SW480 (cell line): ENCODE measurements around the gene VOPP1.
A peak's percentile ranks its signal among the peaks of the same experiment; 100 is the strongest.

Experiments
- DNase-seq: peaks from one replicate; pipeline ENCODE4 v3.0.0-alpha.2; 2016; ENCODE audit warnings: low spot score

Gene VOPP1

DNA sequence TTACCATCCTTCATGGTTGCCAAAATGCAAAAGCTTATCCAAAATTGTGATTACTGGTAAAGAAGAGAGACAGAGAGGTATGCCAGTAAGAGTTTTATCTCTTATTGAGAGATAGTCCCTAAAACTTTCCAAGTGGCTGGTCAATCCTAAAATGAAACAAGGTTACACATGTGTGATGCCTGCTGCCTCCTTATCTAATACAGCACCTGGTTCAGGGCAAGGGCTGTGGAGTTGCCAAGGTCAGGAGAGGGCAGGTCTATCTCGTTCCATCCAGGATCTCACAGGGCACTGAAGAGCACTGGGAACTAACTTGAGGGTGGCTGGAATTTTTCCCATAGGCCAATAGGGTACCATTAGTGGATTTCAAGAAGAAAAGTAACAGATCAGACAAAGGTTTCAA, 18.3 kb downstream of the VOPP1 start:
- DNase-seq: no peak

DNA sequence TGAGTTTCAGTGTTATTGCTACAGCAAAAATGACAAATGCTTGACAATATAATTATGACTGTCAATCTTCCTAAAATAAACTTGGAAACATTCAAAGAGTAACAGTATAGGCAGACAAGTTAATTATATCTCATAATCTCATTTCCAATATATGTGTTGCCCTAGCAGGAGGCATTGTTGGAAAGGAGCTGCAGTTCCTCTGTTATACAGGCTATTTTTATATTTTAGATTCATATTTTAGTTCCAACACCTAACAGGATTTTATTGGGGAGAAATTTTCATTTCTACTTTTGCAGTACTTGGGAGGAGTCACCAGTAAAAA, 19.3 kb downstream of the VOPP1 start:
- DNase-seq: no peak

DNA sequence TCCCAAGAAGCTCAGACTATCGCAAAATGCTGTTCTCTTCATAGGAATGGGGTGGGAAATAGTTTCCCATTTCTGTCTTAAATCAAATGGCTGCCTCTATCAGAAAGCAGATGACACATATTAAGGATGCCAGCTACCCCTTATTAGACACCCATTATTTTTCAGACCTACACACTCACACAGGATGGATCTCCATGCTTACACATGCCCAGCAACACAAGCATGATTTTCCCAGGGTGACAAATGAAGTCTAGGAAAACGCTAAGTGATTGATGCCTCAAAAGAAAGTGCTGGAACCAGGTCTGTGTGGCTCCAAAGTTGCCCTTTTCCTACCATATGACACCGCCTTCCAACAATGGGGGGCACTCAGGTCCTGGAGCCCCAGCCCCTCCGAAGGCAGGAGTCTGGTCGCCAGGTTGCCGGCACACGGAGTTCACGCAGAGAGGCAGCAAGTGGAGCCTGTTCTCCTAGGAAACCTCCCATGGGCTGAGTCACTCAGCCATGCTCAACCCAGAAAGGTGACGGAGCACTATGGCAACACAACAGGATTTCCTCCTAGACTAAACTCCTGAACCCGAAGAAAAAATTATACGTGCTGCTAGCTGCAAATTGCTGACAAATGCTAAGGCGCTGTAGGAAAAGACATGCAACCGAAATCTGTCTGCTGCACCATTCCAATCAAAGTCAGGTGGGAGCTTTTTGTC, 19.8 kb downstream of the VOPP1 start:
- peak; percentile 84 for DNase-seq

DNA sequence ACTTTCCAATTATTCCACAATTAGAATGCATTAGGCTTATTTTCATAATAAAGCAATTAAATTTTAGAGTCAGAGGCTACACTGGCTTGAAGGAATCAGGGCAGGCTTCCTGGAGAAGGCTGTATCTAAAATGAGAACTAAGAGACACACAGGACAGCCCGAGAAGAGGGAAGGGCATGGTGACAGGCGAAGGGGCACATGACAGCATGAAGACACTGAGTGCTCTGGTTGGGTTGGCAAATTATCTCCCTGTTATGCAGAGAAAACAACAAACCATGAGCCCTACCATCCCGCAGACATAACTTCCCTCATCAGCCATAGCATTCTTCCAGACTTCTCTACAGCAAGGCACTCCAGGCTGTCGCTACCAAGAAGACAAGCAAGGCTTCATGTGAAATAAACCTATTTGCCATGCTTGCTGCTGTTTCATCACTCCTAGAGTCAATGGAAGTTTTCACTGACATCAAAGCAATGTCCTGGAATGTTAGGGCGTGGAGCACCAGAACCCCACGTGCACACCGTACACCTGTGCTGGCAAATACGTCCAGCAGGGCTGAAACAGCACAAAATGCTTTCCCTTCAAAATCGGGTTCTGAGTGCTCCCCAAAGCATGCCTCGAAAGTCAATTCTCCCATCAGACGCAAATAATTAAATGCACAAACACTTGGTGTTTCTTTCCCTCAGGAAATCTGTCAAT, 21.3 kb downstream of the VOPP1 start:
- DNase-seq: peak; percentile 98

DNA sequence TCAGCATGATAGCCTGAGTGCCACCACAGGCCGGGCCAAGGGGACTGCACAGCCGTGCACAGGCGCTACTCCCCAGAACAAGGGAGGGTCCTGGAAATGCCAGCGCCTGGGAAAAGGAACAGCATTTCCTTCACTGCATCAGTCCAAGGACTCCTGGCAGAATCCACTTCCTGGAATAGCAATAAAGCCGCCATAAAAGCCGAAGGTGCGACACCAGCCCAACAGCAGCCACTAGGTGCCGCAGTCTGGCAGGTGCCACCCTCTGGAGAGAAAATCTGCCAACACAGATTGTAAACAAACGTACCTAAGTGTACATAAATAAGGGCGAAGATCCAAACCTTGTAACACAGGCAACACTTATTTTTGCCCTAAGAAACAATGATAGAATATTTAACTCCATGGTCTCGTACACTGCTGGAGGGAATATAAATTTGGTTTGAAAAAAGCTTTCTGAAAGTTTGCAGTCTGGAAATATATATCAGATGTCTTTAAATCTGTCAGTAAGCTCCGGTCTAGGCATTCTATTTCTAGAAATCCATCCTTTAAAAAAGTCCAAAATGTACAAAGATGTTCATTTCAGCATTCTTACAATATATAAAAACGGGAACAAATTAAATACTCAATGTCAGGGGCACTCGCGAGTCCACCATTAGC, 22.2 kb downstream of the VOPP1 start:
- peak; percentile 88 for DNase-seq

DNA sequence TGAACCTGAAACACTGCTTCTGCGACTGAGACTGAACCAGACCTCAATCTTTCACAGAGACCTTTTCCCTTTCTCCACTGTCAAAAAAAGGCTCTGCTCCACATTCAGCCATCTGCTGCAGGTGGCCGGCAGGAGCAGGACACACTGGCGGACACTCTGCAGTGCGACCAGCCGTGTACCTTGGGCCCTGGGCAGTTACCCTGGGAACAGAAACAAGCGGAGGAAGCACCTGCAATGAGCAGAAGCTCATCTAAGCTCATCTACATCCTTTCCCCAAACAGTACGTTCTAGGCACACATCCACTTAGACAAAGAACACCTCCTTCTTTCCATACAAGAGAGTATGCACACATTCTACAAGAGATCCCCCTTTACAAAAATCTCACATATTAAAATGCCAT, 22.8 kb downstream of the VOPP1 start:
- DNase-seq: no peak

DNA sequence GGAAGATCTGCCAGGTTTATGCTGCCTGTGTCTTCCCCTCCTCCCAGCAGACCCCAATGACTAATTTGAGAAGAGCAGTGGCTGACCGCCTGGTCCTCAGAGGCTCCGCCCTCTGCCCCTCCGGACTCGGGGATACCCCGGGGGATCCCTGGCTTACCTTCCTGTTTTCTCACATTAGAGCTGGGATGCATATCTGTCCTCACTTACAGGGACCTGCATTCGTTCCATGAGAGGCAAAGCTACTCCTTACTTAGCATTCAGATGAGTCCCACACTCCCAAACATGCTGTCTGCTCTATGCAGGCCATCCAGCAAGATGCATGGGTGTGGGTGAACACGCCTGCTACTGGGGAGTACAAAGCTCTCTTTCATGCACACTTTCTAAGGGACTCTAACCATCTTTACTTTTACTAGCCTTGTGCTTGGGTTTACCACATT, 24.0 kb downstream of the VOPP1 start:
- DNase-seq: peak; percentile 58

DNA sequence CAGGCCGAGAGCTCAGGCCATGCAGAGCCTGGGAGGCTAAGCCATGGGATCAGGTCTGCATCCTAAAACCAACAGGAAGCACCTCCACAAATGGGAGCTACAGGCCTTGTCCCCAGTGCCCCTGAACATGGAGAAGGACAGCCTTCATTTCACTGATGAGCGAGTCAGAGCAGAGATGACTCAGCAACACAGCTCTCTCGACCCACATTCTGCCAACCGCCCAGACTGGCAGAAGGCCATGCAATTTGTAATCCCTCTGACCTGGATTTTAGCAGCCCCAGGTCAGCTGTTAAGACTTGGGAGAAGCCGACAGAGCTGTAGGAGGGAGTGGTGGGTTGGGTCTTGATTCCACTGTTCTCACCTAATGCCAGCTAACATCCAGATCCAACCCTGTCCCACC, 25.5 kb downstream of the VOPP1 start:
- peak; percentile 90 for DNase-seq

DNA sequence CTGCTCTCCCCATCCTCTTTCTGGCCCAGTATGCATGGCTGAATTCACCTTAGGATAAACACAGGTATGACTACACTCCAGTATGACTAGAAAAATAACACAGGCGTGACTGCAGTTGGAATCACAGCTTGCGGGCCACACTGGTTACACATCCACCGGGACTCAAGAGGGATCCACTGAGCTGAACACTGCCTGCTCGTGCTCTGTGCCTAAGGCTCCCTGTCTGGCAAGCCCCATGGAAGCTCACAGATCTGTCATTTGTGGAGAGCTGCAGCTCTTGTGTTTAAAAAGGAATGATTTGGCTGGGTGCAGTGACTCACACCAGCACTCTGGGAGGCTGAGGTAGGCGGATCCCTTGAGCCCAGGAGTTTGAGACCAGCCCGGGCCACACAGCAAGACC, 26.8 kb downstream of the VOPP1 start:
- no peak for DNase-seq

DNA sequence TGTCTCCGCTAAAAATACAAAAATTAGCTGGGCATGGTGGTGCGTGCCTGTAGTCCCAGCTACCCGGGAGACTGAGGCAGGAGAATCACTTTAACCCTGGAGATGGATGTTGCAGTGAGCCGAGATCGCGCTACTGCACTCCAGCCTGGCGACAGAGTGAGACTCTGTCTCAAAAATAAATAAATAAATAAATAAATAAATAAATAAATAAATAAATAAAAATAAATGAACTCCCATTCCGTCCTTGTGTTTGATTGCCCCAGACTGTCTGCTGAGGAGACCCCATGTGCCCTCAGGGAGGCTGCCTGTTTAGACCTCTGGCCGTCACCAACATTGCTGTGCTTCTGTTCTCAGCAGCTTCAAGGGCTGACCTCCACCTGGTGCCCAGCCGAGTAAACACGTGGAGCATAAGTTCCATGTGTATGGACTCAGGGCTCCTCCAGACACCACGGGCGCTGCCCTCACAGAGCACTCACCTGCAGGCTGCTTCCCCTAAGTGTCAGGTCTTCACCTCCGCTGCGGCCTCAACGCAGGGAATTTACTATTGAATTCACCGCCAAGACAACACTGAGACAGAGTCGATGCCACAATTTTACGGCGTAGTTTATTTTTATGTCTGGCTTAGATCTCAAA, 32.0 kb downstream of the VOPP1 start:
- DNase-seq: no peak

DNA sequence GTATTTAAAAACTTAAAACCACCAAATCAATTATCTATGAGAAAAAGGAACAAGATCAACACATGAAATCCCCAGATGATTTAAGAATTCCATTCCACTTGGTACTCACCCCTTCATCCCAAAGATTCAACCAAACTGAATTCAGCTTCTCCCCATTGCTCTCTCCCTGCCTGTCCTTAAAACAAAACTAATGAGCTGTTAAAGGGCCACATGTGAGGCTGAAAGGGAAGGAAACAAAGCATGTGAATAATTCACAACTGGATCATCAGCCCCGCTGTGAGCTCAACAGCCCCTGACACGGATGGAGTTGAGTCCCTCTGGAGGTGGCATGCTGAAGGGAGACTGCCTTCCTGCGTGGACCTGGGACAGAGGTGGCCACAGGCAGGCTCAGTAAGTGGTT, 32.9 kb downstream of the VOPP1 start:
- DNase-seq: no peak

DNA sequence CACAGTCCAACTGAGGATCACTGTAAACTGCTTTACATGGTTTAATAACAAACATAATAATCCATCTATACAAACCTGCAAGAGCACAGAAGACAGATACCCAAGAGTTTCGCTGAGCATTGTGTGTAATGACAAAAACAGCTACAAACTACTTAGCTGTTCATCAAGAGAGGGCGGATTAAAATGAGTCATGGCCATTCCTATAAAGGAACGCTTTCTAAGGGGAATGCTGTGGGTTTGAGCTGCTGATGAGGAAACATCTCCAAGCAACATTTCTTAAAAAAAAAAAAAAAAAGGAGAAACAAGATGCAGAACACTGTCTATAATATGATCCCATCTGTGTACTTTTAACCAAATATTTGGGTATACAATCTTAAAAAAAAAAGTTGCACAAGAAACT, 33.8 kb downstream of the VOPP1 start:
- DNase-seq: peak; percentile 59

DNA sequence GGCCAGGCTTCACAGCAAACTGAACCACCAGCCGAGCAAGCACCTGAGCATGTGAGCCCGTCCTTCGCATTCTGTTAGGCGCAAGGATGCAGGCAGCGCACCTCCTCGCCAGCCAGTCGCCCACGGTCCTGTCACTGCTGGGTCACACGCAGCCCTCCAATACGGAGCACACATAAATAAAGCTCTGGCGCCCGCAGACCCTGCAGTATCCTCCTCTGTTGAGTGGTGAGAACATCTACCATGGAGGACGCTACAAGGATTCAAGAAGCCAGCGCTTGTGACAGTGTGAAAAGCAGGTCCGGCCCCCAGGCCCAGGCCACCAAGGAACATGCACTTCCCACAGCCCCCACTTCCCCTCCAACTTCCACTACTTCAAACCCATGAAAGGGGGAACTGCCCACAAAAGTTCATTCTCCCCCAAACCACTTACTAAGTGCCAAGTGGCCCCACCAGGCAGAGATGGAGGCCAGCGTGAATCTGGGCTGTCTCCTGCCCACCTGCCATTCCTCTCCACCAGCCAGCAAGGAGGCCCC, 34.8 kb downstream of the VOPP1 start:
- no peak for DNase-seq

DNA sequence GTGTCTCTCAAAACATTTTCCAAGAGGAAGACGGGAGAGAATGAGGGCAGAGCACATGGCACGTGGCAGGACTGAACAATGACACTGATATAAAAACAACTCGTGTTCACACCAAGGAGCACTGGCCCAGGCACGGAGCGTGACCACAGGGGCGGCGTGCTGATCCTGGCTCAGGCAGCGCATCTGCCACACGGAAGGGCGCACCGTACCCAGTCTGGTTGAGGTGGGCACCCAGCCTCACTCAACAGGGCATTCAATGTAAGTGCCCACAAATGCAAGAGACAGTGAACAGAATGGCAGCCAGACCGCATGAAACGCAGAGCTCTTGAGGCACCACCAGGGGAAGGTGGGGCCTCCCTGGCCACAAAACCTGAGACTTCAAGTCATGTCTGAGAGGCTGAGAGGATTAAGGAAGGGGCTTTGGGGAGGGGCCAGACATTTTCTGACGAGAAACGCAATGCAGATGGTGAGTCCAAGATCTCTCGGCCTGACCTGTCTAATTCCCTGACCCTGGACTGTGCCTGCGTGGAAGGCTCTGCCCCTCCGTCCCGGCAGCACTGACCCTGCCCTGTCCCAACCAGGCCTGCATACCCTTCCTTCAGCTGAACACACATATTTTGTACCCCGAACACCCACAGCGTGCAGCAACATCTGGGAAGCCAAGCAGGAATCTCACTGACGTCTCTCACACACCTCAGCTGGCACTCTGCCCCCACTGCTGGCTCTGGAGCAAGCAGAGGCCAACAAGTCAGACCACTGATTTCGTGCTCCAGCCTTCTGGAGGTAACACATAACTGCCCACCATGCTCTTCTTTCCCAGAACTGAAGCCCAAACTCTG, 35.5 kb downstream of the VOPP1 start:
- no peak for DNase-seq

DNA sequence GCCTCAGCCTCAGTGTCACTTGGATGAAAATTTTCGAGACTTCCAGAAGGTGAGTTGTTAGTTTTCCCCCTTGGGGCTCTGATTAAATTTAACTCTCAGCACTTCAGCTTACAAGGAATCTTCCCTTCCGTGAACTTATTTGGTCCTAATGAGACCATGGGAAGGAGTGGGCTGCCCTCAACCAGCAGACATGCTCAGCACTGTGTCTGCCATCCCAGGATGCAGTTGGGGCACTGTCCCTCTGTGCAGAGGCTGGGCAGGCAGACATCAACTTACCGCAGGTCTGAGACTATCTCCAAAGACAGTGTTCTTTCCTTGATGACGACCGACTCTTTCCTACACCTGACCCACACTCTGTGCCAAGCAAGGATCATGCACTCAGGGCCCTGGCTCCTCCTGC, 36.7 kb downstream of the VOPP1 start:
- no peak for DNase-seq

DNA sequence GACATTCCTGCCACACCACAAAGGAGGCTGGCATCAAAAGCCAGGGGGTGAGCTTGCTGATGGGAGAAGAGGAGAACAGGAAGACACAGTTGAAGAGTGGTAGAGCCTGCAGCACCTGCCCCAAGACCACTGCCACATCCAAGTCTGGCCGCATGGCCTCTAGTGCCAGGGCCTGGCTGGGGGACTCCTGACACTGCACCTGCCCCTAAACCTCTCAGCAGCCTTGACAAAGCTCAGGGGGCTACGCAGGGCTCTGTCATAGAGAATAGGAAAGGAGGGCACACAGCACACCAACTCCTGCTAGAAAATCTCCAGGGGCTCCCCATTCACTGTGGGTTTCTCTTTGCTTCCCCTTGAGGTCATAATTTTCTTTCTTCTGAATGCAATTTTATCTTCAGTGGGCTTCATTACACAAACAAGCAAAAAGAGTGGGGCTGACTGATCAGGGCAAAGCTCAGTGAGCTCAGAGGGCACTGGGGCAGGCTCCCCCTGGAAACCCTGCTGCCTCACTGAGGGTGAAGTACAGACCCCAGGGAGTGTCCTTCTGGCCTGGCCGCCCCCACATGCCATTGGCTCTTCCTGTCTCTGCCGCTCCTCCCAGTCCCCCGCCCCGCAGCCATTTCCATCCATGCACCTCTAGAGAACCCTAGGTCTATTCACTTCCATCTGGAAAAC, 37.2 kb downstream of the VOPP1 start:
- DNase-seq: peak; percentile 54

DNA sequence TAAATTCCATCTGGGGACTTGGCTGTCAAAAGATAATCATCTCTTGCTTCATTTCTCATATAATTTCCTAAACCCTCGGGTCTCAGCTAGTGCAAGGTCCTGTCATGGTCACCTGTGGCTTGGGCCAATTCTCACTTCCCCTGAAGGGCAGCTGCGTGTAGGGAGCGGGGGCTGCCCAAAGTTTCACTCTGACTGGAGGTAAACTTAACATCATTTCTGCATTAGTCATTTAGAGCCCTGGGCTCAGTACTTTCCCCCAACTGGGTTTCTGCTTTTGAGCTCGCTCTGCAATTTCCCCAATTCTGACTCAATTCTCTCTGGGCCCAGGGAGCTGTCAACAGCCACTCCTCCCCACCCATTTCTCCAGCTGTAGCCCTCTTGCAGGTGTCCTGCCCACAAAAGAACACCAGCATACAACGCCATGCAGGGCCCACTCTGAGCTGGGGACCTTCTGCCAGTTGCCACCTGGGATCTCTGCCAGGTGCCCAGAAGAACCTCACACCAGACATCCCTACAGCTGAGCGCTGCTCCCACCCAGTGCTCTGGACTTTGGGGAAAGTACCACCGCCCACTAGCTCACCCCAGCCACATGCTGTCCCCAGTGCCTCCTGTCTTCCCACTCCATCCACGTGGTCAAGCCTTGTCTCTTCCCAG, 37.9 kb downstream of the VOPP1 start:
- peak; percentile 76 for DNase-seq

DNA sequence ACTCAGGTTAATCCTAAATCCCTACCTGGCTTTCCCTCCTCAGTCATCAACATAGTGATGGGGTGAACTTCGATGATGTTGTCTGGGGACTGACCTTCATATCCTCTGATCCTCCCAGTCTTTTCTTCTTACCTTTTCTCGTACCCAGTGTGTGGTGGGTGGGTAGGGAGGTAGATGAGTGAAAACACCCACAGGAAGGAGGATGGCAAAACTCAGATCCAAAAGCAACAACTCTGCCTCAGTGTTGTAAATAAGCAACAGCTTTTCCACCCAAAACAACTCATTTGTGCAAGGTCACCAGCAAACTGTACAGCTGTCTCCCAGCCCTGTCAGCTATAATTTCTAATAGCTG, 38.6 kb downstream of the VOPP1 start:
- DNase-seq: no peak

DNA sequence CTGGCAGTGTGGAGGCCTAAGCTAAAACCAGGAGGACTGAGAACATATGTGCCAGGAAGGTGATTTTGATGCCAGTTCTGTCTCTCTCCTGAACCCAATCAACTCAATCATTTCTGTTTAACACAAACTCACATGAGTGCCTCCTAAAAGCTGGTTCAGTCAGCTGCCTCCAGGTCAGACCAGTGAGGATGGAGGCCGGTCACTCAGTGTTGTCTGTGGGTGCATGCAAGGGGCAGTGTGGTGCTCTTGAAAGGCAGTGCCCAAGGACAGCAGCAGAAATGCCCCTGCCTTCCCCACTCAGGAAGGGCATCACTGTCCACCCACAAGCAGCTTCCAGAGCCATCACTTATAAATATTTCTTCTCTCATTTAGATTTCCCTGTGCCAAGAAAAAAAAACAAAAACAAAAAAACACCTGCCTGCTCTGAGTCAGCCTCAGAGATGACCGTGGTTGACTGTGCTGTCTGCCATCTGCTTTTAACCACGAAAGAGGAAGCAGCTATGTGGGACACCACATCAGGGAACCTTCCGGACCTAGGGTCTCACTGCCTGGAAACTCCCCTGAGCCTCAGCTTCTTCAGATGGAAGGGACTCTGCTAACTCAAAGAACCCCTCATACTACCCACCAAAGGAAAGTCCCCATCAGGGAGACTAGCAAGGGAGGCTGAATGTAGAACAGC, 39.1 kb downstream of the VOPP1 start:
- DNase-seq: peak; percentile 94
